OCI-LY1 (cell line): ENCODE results near the gene HAUS7.

Source experiments
- CTCF ChIP-seq: fragments of 200-600 bp; sonication (generic), shearing (Covaris generic); IDR thresholded peaks from 2 replicates; pipeline ENCODE4 v1.5.1; 2017; ENCODE audit warnings: mild to moderate bottlenecking, antibody characterized with exemption, low read length, moderate library complexity, mixed read lengths
- EZH2 ChIP-seq: fragments of 200-600 bp; sonication (generic), shearing (Covaris generic); IDR thresholded peaks from 2 replicates; pipeline ENCODE4 v1.8.0; 2017; ENCODE audit warnings: borderline replicate concordance, mixed run types, mild to moderate bottlenecking, antibody characterized with exemption, low read length, moderate library complexity, mixed read lengths

GRCh38 chrX:153517423-153517822 lies 47.0 kb upstream of the HAUS7 start, which contains the start of gene ATP2B3:
- TF ChIP-seq EZH2 (no peak), CTCF (no peak)
